Pancreas (tissue), 10 donors: Measurements from ENCODE around the gene EPB41L5. TPM values are rescaled to one million over a fixed set of nuclear protein-coding genes. Genes with fewer than 3 reads are reported as not detected.
A peak's percentile ranks its signal among the peaks of the same experiment; 100 is the strongest.

ENCODE experiments used
- ATAC-seq, 4 donors: fragments of 200-7000 bp; cut with Tn5 transposase; one replicate each; pipeline versions ENCODE4 v1.8.0 to v1.9.1; 2020; ENCODE audit warnings: mild to moderate bottlenecking in 4 of 4, moderate library complexity in 4 of 4
- DNase-seq, 6 donors: peaks; one replicate each; pipeline ENCODE4 v3.0.0-alpha.2; 2020
- FAIRE-seq: peaks from 2 replicates; lab custom pipeline; 2012; peaks lifted over from hg19 to GRCh38; lab: Jason Lieb, UNC
- H3K27ac ChIP-seq, 4 donors: fragments of 200-600 bp; sonication (generic); 1 replicate in 3 of 4; 2 replicates in 1 of 4; pipeline versions ENCODE4 v1.5.0 to v1.8.0; 2020
- H3K27me3 ChIP-seq, 4 donors: fragments of 200-600 bp; one replicate each; pipeline ENCODE4 v1.8.0; 2021
- H3K36me3 ChIP-seq, 3 donors: fragments of 200-600 bp; sonication (generic) in 1 of 3; one replicate each; pipeline versions ENCODE4 v1.5.0 to v1.8.0; 2020 to 2021
- H3K4me1 ChIP-seq, 3 donors: fragments of 200-600 bp; one replicate each; pipeline ENCODE4 v1.8.0; 2021
- H3K4me3 ChIP-seq, 4 donors: fragments of 200-600 bp; sonication (generic) in 2 of 4; one replicate each; pipeline versions ENCODE4 v1.5.0 to v1.8.0; 2020 to 2021
- H3K9me3 ChIP-seq, 4 donors: fragments of 200-600 bp; one replicate each; pipeline ENCODE4 v1.8.0; 2021
- CTCF ChIP-seq, 4 donors: fragments of 200-600 bp; sonication (generic) in 3 of 4; IDR thresholded peaks; one replicate each; pipeline versions ENCODE4 v1.5.0 to v1.8.0; 2021; ENCODE audit warnings: antibody characterized with exemption in 4 of 4
- WGBS, 2 donors: extraction: QIAGEN DNeasy Blood & Tissue Kit; methylation state at CpG; one replicate each; pipeline ENCODE4 v1.1.7; 2013; 5-methylcytosine and 5-hydroxymethylcytosine counted together
- intact Hi-C, 3 donors: fragments of 100-400 bp; cut with DNase I; formaldehyde crosslinking; loops; one replicate each; pipeline versions ENCODE4 v1.11.1 to v1.14.2; 2022
- polyA plus RNA-seq, 2 donors: library from polyadenylated mRNA; stranded (reverse); fragments of 200-250 nt; gene quantifications; one replicate each; pipeline ENCODE4 v1.2.3, GENCODE V29; 2013
- total RNA-seq, 6 donors: library from RNA; stranded (reverse); fragmentation: NEBNext Ultra II Directional in 4 of 6; extraction: Animal tissue kit (Norgen Biotek cat#: 25700) in 4 of 6; gene quantifications; one replicate each; pipeline versions ENCODE4 v1.2.1 to v1.2.4, GENCODE V29; 2021 to 2023
- donor health status: healthy with polysubstance abuse.
- donor health status: DM: no; HTN: no; CAD: no; lungs with moderate emphysema.
- donor health status: DM: no; HTN: no; CAD: no.
- donor health status: control.
- donor health status: control.
- donor health status: Bipolar disorder and iron deficiency.
- donor health status: DM: yes; HTN: yes; CAD: no.
- donor health status: DM: no; HTN: no; CAD: no.
- donor health status: DM: no; HTN: no; CAD: no.
- donor health status: DM: yes; HTN: yes; CAD: no.

Gene EPB41L5
- total and polyA plus RNA-seq, 8 donors, result 7.3 to 23.8 (median 20.5) TPM

GRCh38 chr2:120075545-120075944 lies 62.7 kb downstream of the EPB41L5 start:
- peaks cover 0 to 3% (median 0%) of the 10 kb centered on the region in 3 donors for H3K36me3 ChIP-seq
- no peaks in the 10 kb centered on the region for H3K27me3 ChIP-seq
- no peak overlapping the region for H3K27ac ChIP-seq
- FAIRE-seq, result no peak
- no peak for TF ChIP-seq CTCF (IDR thresholded peaks at IDR 0.05)
- no peak overlapping the region for H3K4me3 ChIP-seq
- H3K4me1 ChIP-seq, result no peaks in the 10 kb centered on the region
- H3K9me3 ChIP-seq, result no peaks in the 10 kb centered on the region
- no peak for ATAC-seq
- intact Hi-C loops, result no loop called here
- DNase-seq, result no peak
- WGBS, 2 donors, result 91 to 96% methylated on average over 1 of the region's 1 CpG

DNA sequence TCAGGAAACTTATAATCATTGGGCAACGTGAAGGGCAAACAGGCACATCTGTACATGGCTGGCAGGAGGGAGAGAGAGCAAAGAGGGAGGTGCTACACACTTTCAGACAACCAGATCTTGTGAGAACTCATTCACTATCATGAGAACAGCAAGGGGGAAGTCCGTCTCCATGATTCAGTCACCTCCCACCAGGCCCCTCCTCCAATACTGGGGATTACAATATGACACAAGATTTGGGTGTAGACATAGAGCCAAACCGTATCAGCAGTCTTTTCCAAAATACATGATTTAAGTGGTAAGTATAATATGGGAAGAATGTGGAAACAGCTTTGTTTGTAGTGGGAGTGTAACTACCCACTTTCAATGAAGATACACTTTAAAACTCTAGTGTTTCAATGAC lies 65.0 kb downstream of the EPB41L5 start:
- Histone ChIP-seq H3K9me3 (no peaks in the 10 kb centered on the region), H3K36me3 (peaks cover 0 to 3% (median 0%) of the 10 kb centered on the region in 3 donors), H3K27ac (no peak overlapping the region), H3K4me3 (no peak overlapping the region), H3K27me3 (no peaks in the 10 kb centered on the region), H3K4me1 (no peaks in the 10 kb centered on the region)
- no peak for FAIRE-seq
- WGBS, 2 donors, result 80 to 88% methylated on average over 3 of the region's 3 CpGs
- TF ChIP-seq CTCF (IDR thresholded peaks at IDR 0.05), result no peak
- no peak for ATAC-seq
- intact Hi-C loops, result no loop called here
- DNase-seq, result no peak

DNA sequence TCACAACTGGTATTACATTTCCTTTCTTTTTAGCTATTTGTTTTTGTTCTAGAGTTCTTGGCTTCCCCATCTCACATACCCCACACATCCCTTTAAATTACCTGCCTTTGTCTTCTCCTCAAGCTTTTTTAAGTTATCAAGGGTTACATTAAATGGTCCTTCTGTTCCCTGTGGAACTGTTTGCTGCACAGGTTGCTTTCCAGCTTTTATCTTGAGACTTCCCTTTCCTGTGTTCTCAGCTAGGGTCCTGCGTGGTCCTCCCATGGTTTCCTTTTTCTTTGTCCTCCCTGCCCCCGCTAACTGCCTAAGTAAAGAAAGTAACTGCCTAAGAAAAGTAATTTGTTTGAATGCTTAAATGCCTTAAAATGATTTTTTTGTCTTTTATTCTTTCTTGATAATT lies 66.8 kb downstream of the EPB41L5 start:
- no peak for FAIRE-seq
- 92 to 94% methylated on average over 2 of the region's 2 CpGs for WGBS, 2 donors
- no peak for TF ChIP-seq CTCF (IDR thresholded peaks at IDR 0.05)

DNA sequence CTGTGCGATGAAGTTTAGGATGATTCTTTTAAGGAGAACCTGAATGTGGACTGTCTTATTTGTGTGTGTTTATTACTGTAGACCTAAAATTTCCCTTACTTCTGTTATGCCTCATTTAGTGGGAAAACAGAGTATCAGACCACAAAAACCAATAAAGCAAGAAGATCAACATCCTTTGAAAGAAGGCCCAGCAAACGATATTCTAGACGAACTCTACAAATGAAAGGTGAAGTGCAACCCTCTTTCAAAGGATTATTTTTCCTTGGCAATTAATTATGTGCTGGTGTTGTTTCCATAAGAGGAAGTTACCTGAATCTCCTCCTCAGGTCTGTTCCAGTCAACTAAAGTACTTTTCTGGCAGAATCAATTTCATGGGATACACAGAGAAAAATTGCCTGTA lies 78.6 kb downstream of the EPB41L5 start:
- no peaks in the 10 kb centered on the region for H3K9me3 ChIP-seq
- TF ChIP-seq CTCF (IDR thresholded peaks at IDR 0.05), result no peak
- DNase-seq (no peak), FAIRE-seq (no peak), ATAC-seq (no peak)
- H3K36me3 ChIP-seq, result peaks cover 0 to 10% (median 0%) of the 10 kb centered on the region in 3 donors
- H3K4me1 ChIP-seq, result no peaks in the 10 kb centered on the region
- H3K27me3 ChIP-seq, result no peaks in the 10 kb centered on the region
- intact Hi-C loops, result no loop called here
- no peak overlapping the region for H3K27ac ChIP-seq
- 92 to 99% methylated on average over 3 of the region's 3 CpGs for WGBS, 2 donors
- H3K4me3 ChIP-seq, result no peak overlapping the region

More for the DNA sequence above, 66.8 kb downstream of the EPB41L5 start:
- intact Hi-C loops, result no loop called here
- no peaks in the 10 kb centered on the region for H3K4me1 ChIP-seq
- H3K4me3 ChIP-seq, result no peak overlapping the region
- no peak for ATAC-seq
- no peak overlapping the region for H3K27ac ChIP-seq
- no peaks in the 10 kb centered on the region for H3K27me3 ChIP-seq
- no peak for DNase-seq
- no peaks in the 10 kb centered on the region for H3K9me3 ChIP-seq
- H3K36me3 ChIP-seq, result peaks cover 0 to 3% (median 0%) of the 10 kb centered on the region in 3 donors

DNA sequence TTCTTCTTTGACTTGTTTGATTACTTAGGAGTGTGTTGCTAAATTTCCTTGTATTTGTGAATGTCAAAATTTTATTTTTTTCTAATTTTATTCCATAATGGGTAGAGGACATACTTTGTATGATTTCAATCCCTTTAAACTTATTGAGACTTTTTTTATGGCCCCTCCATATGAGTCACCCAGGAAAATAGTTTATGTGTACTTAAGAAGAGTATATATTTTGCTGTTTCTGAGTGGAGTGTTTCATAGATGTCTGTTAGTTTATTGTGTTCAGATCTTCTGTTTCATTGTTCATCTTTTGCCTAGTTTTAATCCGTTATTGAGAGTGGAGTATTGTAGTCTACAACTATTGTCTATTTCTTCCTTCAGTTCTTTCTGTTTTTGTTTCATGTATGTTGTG lies 81.9 kb downstream of the EPB41L5 start:
- no peak for TF ChIP-seq CTCF (IDR thresholded peaks at IDR 0.05)
- Histone ChIP-seq H3K4me3 (no peak overlapping the region), H3K36me3 (peaks cover 0 to 15% (median 0%) of the 10 kb centered on the region in 3 donors), H3K27ac (no peak overlapping the region), H3K27me3 (no peaks in the 10 kb centered on the region), H3K9me3 (no peaks in the 10 kb centered on the region), H3K4me1 (no peaks in the 10 kb centered on the region)
- intact Hi-C loops, result no loop called here
- WGBS, 2 donors, result 97 to 98% methylated on average over 1 of the region's 1 CpG
- no peak for ATAC-seq
- no peak for DNase-seq
- peak; percentile 20 for FAIRE-seq
